Jurkat, Clone E6-1 (cell line): ENCODE data around the gene MRPS23. TPM values are rescaled to one million over a fixed set of nuclear protein-coding genes. Genes with fewer than 3 reads are reported as not detected.

Source experiments
- DNase-seq: peaks from one replicate; pipeline ENCODE4 v3.0.0-alpha.2; 2011; ENCODE audit warnings: low read depth, low spot score
- H3K4me3 ChIP-seq: 2 replicates; pipeline ENCODE4 v1.5.1; 2011; ENCODE audit warnings: mild to moderate bottlenecking, low read length, control low read depth, moderate library complexity
- polyA plus RNA-seq: library from polyadenylated mRNA; unstranded; fragments of >200 nt; gene quantifications from one replicate; pipeline ENCODE4 v1.2.1, GENCODE V29; 2012; ENCODE audit warnings: missing spikeins; ENCODE audit not compliant: insufficient read length, insufficient read depth

MRPS23 gene
- polyA plus RNA-seq = 97.5 TPM

DNA sequence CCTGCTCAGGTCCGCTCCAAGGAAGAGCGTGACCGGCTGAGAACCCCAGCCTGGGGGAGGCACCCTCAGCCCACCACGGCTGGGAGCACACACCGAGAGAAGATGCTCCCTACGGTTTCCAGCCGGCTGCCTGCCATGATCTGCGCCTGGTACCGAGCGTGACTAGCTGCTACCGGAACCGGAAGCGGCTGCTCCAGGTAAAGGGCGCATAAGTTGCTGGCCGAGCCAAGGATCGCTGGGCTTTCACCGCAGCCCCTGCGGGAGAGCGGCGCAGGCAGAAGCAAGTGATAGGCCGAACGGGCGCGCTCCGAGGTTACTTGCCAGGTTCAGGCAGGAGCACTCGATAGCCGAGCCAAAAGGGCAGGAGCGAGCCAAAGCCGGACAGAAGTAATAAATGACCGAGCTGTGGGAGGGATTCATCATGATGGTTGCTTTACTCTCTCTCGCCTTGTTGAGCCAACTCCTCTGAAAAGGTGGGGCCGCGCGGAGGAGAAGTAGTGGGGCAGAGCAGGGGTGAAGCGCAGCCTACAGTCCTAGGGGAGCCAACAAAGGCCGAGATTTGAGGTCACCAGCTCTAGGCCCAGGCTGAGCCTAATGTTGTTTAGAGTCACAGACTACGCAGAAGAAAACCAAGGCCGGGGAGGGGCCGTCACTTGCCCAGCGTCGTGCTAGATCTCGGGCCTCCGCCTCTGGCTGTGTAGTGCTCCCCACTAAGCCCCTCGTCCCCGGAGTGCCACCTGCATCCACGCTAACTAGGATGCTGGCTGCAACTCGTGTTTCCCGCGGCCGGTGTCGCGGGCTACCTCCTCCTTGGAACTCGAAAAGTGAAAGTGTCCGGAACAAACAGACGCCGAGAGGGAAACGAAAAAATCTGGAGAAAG, at the start of gene MRPS23:
Gene MRPS23, minus strand, starts transcription at position 171 of the 881 bp plus-strand sequence. Its CDS starts 34 bp downstream, at position 137.
- peak within 1 kb of the TSS; percentile 100 for H3K4me3 ChIP-seq
- peak; percentile 98 for DNase-seq

DNA sequence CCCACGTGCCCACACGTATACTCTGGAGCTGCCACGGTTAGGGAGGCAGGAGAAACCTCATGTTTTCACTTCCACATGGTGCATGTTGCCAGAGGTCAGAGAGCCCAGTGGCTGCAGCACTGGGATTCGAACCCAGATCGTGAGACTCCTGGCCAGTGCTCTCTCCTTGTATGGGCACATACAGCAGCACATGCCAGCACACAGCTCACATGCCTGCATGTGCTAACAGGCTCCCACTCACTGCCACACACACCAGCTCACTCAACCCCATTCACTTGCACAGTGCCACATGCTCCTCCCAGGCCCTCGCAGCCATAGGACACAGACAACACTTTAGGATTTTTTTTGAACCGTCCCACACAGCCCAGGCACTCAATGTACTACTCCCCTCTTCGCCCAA, 49.5 kb upstream of the MRPS23 start:
- H3K4me3 ChIP-seq = no peak overlapping the region
- no peak for DNase-seq

DNA sequence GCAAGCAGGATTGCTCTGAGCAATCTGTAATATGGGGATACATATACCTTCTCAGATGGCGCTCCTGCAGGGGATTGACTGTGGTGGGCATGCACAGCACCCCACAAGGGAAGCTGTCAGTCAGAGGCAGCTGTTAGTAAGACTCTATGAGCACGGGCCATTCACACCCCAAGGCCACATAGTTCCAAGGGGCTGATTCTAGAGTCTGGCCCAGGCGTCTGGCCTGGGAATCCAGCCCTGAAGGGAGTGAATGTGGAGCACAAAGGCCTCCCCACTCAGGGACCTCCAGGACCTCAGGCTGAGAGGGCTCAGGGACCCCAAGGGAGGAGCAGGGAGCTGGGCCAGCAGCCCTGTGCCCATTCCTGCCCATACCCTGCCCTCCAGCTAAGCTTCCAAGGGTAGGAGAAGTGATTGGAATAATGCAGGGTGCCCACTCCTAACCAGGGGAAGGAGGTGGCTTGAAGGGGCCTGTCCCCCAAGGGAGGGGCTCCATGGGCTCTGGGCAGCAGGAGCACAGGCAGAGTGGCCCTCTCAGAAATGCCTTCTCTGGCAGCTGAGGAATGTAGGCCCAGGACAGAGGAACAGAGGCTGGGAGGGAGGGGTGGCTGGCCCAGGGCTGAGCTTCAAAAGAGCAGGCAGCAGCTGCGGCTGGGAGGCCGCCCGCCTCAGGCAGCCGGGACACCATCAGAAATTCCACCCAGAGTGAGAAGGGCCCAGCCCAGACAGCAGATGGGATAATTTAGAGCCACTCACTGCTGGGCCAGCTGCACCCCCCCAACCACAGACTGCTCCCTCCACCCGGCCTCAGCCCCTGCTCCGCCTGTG, 48.9 kb upstream of the MRPS23 start:
- DNase-seq = no peak
- no peak overlapping the region for H3K4me3 ChIP-seq

- no peak overlapping the region for H3K4me3 ChIP-seq
- no peak for DNase-seq
Measured at GRCh38 chr17:57895382-57896060, 45.7 kb upstream of the MRPS23 start.

DNA sequence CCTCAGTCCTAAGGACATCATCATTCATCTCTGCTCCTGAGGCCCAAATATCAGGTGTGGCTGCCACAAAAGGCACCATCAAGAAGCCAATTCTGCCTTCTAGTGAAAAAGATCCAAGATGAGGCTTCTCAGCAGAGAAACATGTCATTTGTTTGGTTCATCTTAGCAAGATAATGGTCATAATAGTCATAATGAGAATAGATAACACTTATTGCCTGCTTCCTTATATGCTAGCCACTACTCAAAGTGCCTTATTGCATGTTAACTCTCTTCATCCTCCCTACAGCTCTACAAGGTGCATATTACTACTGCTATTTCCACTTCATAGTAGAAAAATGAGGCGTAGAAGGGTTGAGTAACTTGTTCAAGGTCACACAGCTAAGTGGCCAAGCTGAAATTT, 45.0 kb upstream of the MRPS23 start:
- no peak for DNase-seq

GRCh38 chr17:57892820-57893595, 43.2 kb upstream of the MRPS23 start:
- H3K4me3 ChIP-seq = no peak overlapping the region
- no peak for DNase-seq

More for the DNA sequence above, 45.0 kb upstream of the MRPS23 start:
- no peak overlapping the region for H3K4me3 ChIP-seq

- peak; percentile 50 for DNase-seq
- H3K4me3 ChIP-seq = no peak overlapping the region
Measured at GRCh38 chr17:57892146-57892819, 42.4 kb upstream of the MRPS23 start.

- DNase-seq = no peak
- no peak overlapping the region for H3K4me3 ChIP-seq
Measured at GRCh38 chr17:57890857-57891232, 41.0 kb upstream of the MRPS23 start.

DNA sequence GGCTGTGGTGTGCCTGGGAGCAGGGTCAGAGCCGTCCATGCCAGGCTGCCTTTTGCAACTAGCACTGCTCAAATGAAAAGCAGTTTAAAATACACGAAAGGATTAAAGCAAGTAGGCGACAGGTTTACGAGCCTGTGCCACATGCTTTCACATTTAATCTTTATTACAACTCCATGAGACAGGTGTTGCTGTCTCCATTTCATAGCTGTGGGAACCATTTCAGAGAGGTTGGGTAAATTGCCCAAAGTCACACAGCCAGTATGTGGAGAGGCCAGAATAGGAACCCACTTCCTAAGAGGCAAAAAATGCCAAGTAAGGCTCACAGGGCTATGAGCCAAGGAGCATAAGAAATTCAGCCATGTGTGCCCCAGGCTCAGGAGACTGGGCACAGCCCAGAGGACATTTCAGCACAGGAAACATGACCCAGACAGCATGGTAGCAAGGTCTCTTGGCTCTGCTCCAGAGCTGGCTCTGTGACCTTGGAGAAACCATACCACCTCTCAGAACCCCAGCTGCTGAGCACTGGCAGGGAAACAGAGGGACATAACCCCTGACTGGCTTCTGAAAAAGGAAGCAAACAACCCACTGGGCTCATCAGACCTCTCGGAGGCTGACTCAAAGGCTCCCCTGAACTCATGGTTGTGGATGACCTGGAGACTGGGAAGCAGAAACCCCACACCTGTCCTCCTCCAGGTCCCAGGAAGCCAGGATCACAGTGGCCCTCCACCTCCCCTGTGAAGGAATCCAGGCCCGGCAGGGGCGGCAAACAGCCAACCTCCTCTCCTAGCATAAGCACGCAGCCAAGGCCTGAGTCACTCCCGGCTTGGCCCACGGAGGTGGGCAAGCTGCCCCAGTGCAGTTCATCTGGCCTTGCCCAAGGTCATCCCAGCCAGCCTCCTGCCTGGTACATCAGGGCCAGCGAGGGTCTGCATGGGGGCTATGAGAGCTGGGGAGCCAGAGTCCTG, 40.3 kb upstream of the MRPS23 start:
- no peak for DNase-seq
- no peak overlapping the region for H3K4me3 ChIP-seq

GRCh38 chr17:57889252-57889651, 39.4 kb upstream of the MRPS23 start:
- DNase-seq = no peak
- no peak overlapping the region for H3K4me3 ChIP-seq

- H3K4me3 ChIP-seq = no peak overlapping the region
- DNase-seq = no peak
Measured at GRCh38 chr17:57888311-57889216, 38.7 kb upstream of the MRPS23 start.

- DNase-seq = no peak
- H3K4me3 ChIP-seq = no peak overlapping the region
Measured at GRCh38 chr17:57887161-57887560, 37.3 kb upstream of the MRPS23 start.

- no peak for DNase-seq
- H3K4me3 ChIP-seq = no peak overlapping the region
Measured at GRCh38 chr17:57886020-57886419, 36.2 kb upstream of the MRPS23 start.

GRCh38 chr17:57885148-57885915, 35.5 kb upstream of the MRPS23 start:
- DNase-seq = no peak
- no peak overlapping the region for H3K4me3 ChIP-seq

GRCh38 chr17:57881783-57882351, 32.0 kb upstream of the MRPS23 start:
- no peak overlapping the region for H3K4me3 ChIP-seq
- no peak for DNase-seq
